T-helper 1 cell treated with Interleukin-12 subunit alpha and Interleukin-12 subunit beta and Interleukin-4 antibody, amounts not matched to agents 30 ng/mL and 1 ng/mL, for 36 hours (primary cell): Measurements from ENCODE around the gene BTBD19. TPM values are rescaled to one million over a fixed set of nuclear protein-coding genes. Genes with fewer than 3 reads are reported as not detected.

Source experiments
- intact Hi-C: fragments of 100-400 bp; cut with micrococcal nuclease; formaldehyde crosslinking; loops from one replicate; pipeline ENCODE4 v1.15.1; 2024
- total RNA-seq: library from RNA; stranded (reverse); gene quantifications from 2 replicates; pipeline ENCODE4 v1.2.3, GENCODE V29; 2022

The BTBD19 gene
- total RNA-seq, 1 donor from 2014 or later, result 11.9 TPM

DNA sequence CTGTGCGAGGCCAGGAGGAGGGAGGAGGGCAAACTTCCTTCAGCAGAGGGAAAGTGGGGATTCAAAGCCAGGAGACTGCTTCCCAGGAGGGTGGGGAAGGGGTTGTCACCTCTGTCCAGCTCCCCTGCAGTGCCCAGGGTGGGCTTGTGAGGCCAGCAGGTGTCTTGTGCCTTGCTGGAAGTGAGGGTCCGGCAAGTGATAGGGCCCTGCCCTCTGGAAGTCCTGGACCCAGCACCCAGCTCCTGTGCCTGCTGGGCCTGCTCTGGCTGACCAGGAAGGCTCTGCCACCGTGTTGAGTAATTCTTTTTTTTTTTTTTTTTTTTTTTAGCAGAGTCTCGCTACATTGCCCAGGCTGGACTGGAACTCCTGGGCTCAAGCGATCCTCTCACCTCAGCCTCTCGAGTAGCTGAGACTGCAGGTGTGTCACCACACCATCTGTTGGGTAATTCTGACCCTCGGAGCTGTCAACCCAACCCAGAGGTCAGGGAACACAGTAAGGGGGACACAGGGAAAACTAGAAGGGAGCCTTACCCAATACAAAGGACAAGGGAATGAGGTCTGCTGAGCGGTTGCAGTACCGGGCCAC is 21.4 kb upstream of the BTBD19 start:
- intact Hi-C loops, result loop anchor here (1.0 to 2.0 kb wide), 4 partner anchors 12 to 224 kb away; partner anchors contain the start of genes HECTD3, RNU5D-1 and RPS8

DNA sequence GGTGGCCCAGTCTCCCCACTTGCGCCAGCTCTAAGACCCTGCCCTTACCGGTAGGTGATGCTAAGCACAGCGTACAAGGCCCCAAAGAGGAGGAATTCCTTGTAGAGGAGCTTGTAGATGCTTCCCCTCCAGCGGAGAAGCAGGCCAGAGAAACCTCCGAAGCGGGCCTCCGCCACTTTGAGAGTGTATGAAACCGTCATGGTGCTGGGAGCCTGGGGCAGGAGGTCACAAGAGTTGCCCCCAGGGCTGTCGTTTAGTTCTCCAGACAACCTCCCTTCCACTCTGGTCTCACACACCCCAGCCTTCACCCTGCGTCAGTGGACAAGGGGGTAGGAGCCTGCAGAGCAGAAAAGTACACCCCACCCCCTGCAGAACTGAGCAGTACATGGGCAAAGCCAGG is 20.8 kb upstream of the BTBD19 start:
- intact Hi-C loops, result loop anchor here (2.0 kb wide), 2 partner anchors 57 to 223 kb away; partner anchors contain the start of genes HECTD3 and RNU5D-1

DNA sequence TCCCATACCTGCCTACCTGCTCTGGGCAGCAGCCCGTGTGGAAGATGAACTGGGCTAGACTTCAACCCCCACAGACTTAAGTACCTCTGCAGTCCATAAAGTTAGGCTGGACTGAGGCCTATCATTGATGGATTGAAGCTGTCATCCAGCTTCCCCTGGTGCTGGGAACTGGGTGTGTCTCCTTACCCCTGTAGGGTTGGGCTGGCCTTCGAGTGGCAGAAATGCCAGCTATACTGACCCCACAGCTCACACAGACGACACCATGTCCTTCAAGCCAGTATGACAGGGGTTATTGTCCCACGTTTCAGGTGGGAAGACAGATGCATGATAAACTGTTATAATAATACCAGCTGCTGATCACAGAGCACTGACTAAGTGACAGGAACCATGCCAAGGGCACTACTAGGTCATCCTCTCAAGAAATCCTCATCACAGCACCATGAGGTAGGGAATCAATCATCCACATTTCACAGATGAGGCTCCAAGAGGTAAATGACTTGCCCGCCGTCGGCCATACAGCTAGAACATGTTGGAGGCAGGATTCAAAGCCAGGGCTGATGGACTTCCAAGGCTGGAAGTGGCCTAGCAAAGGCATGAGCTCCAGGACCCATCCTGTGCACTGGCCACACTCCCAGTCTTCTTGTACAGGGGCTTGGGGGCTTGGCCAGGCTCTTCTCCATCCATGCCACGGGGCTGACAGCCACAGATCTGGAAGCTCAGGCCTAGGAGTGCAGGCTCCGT is 20.0 kb upstream of the BTBD19 start, which contains the start of gene BEST4:
Gene BEST4, minus strand, starts transcription at position 51 of the 741 bp plus-strand sequence. CDS start 465 bp downstream, outside the sequence.
- intact Hi-C loops, result no loop called here

DNA sequence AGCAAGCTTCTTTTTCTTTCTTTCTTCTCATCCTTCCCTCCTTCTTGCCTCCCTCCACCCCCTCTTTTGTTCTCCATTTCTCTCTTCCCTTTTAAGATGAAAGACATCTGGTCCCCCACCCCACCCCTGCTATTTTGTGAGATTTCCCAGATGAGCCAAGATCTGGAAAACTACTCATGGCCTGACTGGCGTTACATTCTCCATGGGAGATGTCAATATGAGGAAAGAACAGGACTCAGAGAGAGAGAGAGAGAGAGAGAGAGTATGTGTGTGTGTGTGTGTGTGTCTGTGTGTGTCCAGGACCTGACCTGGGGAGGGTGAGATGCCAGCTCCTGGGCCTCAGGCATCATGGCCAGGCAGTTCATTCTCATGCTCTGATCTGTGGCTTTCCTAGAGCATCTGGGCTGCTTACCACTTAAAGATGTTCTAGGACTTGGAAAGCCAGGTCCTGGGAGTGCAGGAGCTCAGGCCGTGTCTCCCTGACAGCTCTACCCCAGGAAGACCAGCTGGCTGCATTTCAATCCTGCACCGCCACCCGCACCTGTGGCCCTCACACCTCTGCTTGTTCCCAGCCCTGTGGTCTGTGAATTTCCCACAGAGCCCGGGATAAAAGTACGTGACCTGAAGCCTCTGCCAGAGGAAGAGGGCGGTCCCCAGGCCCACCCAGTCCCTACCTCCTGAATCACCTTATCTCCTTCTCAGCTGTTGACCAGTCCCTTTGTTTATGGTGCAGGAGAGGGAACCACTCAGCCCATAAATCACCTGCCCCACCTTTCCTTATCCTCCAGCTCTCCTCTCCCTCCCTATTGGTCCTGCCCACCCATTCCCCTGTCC is 17.1 kb upstream of the BTBD19 start:
- intact Hi-C loops, result no loop called here

DNA sequence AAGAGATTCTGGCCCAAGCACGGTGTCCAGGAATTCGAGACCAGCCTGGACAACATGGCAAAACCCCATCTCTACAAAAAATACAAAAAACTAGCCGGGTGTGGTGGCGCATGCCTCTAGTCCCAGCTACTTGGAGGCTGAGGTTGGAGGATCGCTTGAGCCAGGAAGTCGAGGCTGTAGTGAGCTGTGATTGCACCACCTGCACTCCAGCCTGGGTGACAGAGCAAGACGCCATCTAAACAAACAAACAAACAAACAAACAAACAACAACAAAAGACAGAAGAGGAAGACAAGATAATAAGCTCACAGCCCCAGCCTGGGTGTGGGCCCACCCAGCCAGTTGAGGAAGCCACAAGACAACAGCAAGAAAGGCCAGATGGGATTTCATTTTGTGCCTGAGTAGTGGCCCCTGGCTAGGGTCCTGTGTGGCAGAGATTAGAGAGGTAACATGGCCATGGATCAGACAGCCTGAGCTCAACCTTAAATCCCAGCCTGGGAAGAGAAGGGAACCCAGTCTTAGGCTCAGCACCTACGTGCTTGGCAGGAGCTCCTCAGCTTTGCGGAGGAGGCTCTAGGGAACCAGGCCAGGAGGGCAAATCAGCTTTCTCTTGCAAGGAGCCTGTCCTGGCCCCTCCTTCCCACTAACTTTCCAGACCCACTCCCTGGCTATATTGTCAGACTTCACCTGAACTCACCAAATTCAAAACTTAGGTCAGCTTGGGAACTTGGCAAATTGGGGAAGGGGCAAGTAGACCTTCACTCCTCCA is 15.4 kb upstream of the BTBD19 start:
- intact Hi-C loops, result no loop called here

DNA sequence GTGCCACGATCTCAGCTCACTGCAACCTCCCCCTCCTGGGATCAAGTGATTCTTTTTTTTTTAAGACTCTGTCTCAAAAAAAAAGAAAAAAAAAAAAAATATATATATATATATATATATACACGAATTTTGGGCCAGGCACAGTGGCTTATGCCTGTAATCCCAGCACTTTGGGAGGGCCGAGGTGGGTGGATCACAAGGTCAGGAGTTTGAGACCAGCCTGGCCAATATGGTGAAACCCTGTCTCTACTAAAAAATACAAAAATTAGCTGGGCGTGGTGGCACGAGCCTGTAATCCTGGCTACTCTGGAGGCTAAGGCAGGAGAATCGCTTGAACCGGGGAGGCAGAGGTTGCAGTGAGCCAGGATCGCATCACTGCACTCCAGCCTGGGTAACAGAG is 10.4 kb upstream of the BTBD19 start:
- intact Hi-C loops, result loop anchor here (2.0 kb wide), 1 partner anchor 693 kb away; the partner anchor contains the start of gene TESK2

DNA sequence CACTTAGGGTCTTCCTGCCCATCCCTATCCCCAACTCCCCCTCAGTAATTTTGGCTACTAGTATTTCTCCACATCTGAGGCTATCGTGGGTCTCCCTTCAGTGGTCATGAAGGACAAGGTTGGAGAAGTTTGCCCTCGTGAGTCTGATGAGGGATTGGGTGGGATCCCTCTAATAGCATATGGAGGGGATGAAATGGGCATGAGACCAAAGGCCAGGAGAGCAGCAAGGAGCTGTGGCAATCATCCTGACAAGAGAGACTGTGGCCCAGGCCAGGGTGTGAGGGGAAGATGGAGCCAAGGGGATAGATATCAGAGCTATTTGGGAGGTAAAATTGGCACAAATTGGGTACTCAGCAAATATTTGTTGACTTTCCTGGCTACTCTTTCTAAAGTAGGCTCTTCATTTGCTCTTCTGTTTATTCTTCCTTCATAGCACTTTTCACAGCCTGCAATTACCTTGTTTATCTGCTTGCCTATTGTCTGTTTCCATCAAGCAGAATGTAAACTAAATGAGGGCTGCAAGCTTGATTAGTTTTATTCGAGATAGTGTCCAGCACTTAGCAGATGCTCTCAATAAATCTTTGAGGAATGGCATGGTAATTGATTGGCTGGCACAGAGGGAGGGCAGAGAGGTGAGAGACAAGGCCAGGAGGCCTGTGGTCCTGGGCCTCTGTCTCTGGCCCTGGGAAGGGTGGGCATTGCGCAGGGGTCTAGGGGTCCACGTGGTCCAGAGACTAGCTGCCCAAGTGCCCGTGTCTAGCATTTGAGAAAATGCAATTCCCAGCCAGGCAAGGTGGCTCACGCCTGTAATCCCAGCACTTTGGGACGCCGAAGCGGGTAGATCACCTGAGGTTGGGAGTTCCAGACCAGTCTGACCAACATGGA is 9.6 kb upstream of the BTBD19 start:
- intact Hi-C loops, result loop anchor here (1.0 to 2.0 kb wide), 6 partner anchors 38 to 692 kb away; partner anchors contain the start of genes EIF2B3, KIF2C, TESK2 and UROD

DNA sequence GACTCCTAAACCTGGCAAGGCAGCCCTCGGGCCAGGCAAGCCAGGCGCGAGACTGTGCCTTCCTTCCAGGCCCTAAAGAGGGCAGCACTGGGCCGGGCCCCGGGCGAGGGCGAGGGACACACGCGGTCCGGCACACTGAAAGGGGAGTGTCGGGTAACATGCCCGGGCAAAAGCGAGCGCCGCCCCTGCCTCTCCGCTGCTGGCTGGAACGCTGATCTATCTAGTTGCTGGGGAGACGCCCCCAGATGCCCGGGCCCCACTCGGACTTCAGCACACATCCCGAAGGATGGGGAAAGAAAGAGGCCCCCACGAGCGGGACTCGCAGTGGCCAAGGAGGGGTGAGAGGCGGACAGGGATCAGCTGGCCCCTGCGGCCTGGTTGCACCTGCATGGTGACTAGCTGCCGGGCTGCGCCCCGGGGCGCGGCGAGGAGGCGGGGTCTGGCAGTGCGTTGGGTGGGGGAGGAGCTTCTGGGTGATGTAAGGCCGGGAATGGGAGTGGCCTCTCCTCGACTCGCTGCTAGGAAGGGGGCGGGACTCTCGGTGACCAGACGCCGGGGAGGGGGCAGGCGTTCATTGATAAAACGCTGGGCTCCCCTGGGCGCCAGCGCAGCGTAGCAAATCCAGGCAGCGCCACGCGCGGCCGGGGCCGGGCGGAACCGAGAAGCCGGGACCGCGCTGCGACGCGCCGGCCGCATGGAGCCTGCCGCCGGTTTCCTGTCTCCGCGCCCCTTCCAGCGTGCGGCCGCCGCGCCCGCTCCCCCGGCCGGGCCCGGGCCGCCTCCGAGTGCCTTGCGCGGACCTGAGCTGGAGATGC is 8.3 kb upstream of the BTBD19 start, which contains the start of gene PLK3:
Gene PLK3, plus strand, starts transcription at position 608 of the 815 bp plus-strand sequence. Its CDS starts 87 bp downstream, at position 695.
- intact Hi-C loops, result loop anchor here (1.0 to 2.0 kb wide), 11 partner anchors 9 to 784 kb away; partner anchors contain the start of genes EIF2B3, KIF2C, NASP and RNU5D-1

DNA sequence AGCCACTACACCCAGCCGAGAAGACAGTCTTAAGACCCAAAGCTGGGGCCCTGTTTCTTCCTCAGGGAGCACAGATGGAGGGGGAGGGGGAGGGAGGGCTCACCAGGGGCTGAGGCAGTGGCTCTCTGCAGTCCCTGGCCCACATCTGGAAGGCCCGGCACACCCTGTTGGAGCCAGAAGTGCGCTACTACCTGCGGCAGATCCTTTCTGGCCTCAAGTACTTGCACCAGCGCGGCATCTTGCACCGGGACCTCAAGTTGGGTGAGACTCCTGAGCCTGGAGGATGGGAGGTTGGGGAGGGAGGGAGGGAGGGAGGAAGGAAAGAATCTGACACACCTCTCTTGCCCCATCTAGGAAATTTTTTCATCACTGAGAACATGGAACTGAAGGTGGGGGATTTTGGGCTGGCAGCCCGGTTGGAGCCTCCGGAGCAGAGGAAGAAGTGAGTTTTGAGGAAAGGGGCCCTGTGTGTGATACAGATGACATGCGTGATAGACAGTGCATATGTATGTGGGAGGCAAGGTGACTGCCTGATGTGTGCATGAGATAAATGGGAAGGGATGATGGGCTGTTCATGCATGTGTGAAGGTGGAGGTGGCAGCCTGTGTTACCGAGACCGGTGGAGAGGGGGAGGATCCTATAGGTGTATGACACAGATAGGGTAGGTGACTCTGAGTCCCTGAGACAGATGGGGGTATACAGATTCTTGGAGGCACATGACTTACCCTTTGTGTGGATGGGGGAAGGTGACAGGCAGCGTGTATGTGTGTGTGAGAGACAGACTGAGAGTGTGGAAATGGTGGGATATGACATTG is 6.6 kb upstream of the BTBD19 start:
- intact Hi-C loops, result no loop called here

DNA sequence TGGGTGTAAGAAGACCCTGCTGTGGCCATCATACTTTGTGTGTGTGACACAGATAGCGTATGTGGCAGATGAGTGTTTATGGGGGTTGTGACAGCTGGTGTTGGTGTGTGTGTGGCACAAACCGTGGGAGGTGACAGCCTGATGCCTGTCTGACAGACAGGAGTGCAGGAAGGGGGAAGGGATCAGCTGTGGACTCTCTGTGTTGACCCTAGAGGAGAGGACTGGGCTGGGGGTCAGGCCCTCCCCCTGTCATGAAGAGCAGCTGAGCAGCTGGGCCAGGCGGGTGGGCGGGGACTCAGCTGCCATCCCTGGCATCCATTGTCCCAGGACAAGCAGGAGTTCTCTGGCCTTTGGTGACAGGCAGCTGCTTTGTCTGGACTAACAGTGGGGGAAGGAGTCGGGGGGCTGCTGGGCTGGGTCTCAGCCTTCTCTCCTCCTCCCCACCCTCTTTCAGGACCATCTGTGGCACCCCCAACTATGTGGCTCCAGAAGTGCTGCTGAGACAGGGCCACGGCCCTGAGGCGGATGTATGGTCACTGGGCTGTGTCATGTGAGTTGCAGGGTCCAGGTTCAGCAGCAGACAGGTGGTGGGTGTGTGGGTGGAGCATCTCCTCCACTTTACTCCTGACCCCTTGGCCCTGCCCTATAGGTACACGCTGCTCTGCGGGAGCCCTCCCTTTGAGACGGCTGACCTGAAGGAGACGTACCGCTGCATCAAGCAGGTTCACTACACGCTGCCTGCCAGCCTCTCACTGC is 5.8 kb upstream of the BTBD19 start:
- intact Hi-C loops, result no loop called here

DNA sequence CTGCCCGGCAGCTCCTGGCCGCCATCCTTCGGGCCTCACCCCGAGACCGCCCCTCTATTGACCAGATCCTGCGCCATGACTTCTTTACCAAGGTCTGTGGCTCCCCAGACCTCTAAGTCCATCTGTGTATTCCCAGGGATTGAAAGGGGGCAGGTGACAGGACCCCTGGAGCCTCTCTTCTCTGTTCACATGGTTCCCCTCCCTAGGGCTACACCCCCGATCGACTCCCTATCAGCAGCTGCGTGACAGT is 5.3 kb upstream of the BTBD19 start:
- intact Hi-C loops, result no loop called here

DNA sequence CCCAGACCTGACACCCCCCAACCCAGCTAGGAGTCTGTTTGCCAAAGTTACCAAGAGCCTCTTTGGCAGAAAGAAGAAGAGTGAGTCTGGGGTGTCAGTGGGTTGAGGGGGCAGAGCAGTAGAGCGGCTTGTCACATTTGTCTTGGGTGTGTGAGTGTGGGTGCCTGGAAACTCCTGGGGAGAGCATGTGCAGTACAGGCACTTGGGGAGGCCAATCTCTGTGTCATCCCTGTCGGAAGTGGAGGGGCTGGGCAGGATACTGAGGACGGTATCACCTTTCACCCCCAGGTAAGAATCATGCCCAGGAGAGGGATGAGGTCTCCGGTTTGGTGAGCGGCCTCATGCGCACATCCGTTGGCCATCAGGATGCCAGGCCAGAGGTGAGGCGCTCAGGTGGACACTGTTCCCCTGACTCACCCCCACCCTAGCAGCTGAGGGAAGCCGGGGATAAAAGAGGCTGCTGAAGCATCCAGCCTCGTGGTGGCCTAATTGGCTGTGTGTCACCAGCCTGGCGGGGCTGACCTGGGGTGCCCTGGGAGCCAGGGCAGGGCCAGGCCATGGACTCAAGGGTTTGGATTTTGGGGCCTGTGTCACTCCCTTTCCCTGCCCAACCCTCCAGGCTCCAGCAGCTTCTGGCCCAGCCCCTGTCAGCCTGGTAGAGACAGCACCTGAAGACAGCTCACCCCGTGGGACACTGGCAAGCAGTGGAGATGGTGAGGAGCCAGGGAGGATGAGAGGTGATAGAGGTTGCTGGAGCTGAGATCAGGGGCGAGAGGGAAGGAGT is 4.8 kb upstream of the BTBD19 start:
- intact Hi-C loops, result no loop called here

DNA sequence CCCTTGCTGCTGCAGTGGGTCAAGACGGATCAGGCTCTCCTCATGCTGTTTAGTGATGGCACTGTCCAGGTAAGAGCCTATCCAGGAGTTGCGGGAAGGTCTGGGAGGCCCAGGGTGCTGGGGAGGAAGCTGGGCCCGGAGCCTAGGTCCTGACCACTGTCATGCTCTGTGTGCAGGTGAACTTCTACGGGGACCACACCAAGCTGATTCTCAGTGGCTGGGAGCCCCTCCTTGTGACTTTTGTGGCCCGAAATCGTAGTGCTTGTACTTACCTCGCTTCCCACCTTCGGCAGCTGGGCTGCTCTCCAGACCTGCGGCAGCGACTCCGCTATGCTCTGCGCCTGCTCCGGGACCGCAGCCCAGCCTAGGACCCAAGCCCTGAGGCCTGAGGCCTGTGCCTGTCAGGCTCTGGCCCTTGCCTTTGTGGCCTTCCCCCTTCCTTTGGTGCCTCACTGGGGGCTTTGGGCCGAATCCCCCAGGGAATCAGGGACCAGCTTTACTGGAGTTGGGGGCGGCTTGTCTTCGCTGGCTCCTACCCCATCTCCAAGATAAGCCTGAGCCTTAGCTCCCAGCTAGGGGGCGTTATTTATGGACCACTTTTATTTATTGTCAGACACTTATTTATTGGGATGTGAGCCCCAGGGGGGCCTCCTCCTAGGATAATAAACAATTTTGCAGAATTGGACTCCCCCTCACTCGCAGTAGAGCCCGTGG is 2.9 kb upstream of the BTBD19 start:
- intact Hi-C loops, result loop anchor here (2.0 to 5.0 kb wide), 2 partner anchors 131 to 1442 kb away; partner anchors contain the start of genes ARMH1, RAD54L and TMEM53

DNA sequence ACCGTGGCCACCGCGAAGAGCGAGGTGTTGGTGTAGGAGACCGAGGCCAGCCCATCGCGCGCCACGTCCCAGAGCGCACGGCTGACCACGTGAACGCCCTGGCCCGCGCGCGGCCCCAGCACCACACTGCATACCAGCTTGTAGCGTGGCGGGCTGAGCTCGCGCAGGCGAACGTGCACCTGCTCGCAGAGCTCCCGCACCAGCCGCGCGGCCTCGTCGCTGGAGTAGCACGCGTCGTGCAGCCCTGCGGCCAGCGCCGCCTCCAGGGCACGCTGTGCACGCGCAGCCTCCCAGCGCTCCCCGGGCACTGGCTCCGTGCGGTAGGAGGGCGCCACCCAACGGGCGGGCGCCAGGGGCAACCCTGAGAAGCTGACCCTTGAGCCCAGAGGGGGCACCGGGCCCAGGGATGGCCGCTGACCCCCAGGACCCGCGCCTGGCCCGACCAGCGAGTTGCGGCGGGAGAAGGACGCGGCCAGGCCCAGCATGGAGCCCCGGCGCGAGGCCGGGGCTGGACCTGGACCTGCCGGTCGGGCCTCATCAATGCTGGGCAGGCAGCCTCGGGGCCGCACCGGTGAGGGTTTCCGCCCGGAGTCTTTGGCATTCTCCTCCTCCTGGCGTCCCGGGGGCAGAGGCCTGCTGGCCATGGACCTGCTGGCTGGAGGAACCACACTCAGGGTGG is 2.2 kb upstream of the BTBD19 start:
- intact Hi-C loops, result loop anchor here (2.0 to 5.0 kb wide), 2 partner anchors 131 to 1441 kb away; partner anchors contain the start of genes ARMH1, RAD54L and TMEM53

DNA sequence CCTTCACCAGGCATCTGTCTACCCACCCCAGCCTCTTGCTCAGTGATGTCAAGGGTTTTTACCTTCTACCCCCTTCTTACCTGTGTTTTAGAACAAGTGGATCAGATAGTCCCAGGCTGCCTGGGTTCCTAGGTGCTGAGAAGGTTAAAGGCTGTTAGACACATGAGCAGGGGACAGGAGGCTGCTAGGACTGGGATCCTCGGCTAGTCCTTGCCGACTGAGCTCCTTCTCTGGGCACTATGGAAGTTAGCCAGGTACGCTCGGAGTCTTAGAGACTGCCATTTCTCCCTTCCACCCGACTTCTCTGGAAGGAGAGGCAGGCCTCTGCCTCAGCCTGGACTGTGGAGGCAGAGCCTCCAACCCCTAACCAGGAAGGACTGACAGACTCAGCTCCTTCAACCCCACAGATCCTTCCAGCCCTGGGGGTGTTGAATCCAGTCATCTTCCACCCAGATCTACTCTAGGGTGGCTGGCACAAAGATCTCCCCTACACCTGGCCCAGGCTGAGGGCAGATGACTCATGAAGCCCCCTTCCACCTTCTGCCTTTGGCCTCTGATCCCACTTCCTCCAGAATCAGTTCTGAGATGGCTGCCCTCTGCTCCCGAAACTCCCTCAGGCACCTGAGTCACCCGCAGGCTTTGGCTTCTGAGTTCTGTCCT is 1.5 kb upstream of the BTBD19 start, which contains the start of gene DYNLT4:
Gene DYNLT4, minus strand, starts transcription at position 648 of the 660 bp plus-strand sequence. CDS start 683 bp downstream, outside the sequence.
- intact Hi-C loops, result loop anchor here (2.0 to 5.0 kb wide), 2 partner anchors 132 to 1440 kb away; partner anchors contain the start of genes ARMH1, RAD54L and TMEM53
